WERI-Rb-1 (cell line): ENCODE data around the gene HOXA11.

Experiments
- DNase-seq: peaks from one replicate; pipeline ENCODE4 v3.0.0-alpha.2; 2020
- H3K27ac ChIP-seq: fragments of 250-450 bp; sonication (Bioruptor Pico); 2 replicates; pipeline ENCODE4 v1.5.1; 2020; ENCODE audit warnings: mild to moderate bottlenecking, moderate library complexity
- H3K27me3 ChIP-seq: fragments of 250-450 bp; sonication (Bioruptor Pico); 2 replicates; pipeline ENCODE4 v1.5.1; 2021; ENCODE audit warnings: mild to moderate bottlenecking, low read depth, moderate library complexity; ENCODE audit not compliant: insufficient read depth, severe bottlenecking
- H3K36me3 ChIP-seq: fragments of 250-450 bp; sonication (Bioruptor Pico); 2 replicates; pipeline ENCODE4 v1.5.1; 2020; ENCODE audit warnings: mild to moderate bottlenecking, moderate library complexity
- H3K4me3 ChIP-seq: 2 replicates; pipeline ENCODE4 v1.5.1; 2011; ENCODE audit warnings: low read depth, mild to moderate bottlenecking, control low read depth, low read length
- H3K9me3 ChIP-seq: fragments of 250-450 bp; sonication (Bioruptor Pico); 2 replicates; pipeline ENCODE4 v1.5.1; 2021; ENCODE audit warnings: mild to moderate bottlenecking, moderate library complexity; ENCODE audit not compliant: severe bottlenecking
- TF ChIP-seq, protein P1 (sequence below): IDR thresholded peaks from 2 replicates; pipeline ENCODE4 v1.5.1; 2011; ENCODE audit warnings: low read depth, mild to moderate bottlenecking, control low read depth, inconsistent platforms, low read length

The HOXA11 gene

DNA sequence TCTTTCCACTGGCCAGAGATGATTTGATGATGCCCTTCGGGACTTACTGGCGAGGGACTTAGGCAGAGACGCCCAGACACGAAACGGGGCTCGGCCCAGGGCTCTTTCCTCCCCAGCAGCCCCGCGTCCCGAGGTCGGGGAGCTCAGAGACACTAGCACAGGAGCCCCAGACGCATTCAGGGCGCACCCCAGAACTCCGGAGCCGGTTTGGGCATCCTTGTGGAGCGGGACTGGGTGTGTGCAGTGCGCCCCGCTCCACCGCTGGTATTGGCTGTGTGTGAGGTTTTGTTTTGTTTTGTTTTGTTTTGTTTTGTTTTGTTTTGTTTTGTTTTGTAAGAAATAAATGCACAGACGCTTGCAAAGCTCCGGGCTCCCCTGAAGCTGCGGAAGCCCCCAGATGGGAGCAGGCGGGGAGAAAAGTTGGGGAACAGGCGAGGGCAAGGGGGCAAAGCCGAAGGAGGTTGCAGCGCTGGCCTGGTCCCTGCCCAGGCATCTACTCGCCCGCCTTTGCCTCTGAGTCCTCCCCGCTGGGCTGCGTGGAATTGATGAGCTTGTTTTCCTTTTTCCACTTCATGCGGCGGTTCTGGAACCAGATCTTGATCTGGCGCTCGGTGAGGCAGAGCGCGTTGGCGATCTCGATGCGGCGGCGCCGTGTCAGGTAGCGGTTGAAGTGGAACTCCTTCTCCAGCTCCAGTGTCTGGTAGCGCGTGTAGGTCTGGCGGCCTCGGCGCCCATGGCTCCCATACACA, 39.7 kb downstream of the HOXA11 start:
- DNase-seq, result no peak
- peaks cover 48% of the 10 kb centered on the region for H3K27me3 ChIP-seq

DNA sequence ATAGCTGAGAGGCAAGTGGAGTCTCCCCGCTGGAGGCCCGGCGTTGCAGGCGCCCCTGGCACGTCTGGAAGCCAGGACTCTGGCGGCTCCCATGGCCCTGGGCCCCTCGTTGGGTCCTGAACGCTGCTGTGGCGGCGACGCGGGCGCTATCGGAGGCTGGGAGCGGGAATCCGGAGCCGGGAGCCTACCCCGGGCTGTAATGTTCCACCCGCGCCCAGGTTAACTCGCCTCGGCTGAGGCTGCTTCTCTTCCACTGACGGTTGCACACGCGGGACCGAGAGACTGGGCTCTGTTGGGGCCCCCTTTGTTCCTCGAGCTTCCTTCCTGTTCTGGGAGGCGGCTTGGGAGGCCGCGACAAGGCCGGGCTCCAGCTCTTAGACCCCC, 40.3 kb downstream of the HOXA11 start:
- no peaks in the 10 kb centered on the region for H3K36me3 ChIP-seq
- no peak for DNase-seq
- peaks cover 48% of the 10 kb centered on the region for H3K27me3 ChIP-seq
- TF ChIP-seq, protein P1, sequence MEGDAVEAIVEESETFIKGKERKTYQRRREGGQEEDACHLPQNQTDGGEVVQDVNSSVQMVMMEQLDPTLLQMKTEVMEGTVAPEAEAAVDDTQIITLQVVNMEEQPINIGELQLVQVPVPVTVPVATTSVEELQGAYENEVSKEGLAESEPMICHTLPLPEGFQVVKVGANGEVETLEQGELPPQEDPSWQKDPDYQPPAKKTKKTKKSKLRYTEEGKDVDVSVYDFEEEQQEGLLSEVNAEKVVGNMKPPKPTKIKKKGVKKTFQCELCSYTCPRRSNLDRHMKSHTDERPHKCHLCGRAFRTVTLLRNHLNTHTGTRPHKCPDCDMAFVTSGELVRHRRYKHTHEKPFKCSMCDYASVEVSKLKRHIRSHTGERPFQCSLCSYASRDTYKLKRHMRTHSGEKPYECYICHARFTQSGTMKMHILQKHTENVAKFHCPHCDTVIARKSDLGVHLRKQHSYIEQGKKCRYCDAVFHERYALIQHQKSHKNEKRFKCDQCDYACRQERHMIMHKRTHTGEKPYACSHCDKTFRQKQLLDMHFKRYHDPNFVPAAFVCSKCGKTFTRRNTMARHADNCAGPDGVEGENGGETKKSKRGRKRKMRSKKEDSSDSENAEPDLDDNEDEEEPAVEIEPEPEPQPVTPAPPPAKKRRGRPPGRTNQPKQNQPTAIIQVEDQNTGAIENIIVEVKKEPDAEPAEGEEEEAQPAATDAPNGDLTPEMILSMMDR, result no peak
- H3K4me3 ChIP-seq, result no peak overlapping the region
- H3K9me3 ChIP-seq, result no peaks in the 10 kb centered on the region
- H3K27ac ChIP-seq, result no peak overlapping the region

More for the DNA sequence above, 39.7 kb downstream of the HOXA11 start:
- TF ChIP-seq, protein P1, result no peak
- no peaks in the 10 kb centered on the region for H3K36me3 ChIP-seq
- no peaks in the 10 kb centered on the region for H3K9me3 ChIP-seq
- H3K27ac ChIP-seq, result no peak overlapping the region
- no peak overlapping the region for H3K4me3 ChIP-seq

DNA sequence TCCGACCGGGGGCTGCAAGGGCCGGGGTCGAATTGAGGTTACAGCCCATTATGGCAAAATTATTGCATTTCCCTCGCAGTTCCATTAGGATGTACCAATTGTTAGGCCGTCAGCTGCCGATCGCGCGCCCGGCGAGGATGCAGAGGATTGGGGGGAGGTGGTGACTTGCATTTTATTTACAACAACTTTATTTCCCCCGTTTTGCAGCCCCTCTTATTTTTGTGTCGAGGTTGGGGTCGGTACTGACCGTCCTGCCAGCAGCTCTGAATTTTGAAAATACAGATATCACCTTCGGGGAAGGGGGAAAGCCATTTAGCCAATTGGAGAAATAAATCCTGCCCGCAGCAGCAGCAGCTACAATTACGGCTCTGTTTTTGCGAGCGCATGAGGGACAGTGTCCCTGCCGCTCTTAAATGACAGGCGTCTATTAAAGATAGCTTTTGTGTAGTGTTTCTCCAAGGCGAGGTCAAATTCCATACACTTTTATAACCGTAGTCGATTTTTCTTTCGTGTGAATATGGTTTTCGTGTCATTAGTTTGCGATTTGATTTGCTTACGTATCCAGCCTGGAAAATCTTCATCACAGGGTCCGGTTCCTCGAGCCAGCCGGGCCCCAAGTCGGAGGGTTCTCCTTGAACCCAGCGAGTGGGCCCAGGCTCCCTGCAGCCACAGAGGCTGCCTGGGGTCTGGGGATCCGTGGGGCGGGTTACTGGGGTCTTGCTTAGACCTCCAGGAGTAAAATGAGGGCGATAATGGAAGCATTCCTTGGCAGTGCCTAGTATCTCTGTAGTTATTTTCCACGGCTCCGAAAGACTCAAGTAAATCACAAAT, 40.9 kb downstream of the HOXA11 start:
- peaks cover 49% of the 10 kb centered on the region for H3K27me3 ChIP-seq
- H3K4me3 ChIP-seq, result peak overlapping the region; percentile 56
- DNase-seq, result no peak
- H3K36me3 ChIP-seq, result no peaks in the 10 kb centered on the region
- TF ChIP-seq, protein P1, result no peak
- H3K27ac ChIP-seq, result no peak overlapping the region
- no peaks in the 10 kb centered on the region for H3K9me3 ChIP-seq

DNA sequence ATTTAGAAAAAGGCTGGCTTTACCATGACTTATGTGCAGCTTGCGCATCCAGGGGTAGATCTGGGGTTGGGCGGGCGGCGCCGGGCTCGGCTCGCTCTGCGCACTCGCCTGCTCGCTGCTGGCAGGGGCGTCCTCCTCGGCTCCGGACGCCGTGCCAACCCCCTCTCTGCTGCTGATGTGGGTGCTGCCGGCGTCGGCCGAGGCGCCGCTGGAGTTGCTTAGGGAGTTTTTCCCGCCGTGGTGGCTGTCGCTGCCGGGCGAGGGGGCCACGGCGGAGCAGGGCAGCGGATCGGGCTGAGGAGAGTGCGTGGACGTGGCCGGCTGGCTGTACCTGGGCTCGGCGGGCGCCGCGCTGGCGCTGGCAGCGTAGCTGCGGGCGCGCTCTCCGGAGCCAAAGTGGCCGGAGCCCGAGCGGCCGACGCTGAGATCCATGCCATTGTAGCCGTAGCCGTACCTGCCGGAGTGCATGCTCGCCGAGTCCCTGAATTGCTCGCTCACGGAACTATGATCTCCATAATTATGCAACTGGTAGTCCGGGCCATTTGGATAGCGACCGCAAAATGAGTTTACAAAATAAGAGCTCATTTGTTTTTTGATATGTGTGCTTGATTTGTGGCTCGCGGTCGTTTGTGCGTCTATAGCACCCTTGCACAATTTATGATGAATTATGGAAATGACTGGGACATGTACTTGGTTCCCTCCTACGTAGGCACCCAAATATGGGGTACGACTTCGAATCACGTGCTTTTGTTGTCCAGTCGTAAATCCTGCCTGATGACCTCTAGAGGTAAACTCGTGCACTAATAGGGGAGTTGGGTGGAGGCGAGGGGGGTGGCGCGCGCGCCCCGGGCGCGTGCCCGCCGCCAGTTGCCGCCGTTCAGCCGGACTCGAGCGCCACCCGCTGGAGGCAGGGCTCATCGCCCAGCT, 41.7 kb downstream of the HOXA11 start, which contains the start of gene HOXA5:
Gene HOXA5, minus strand, starts transcription at position 659 of the 927 bp plus-strand sequence. Its CDS starts 74 bp downstream, at position 585.
- Histone ChIP-seq H3K4me3 (peak within 1 kb of the TSS; percentile 56), H3K27ac (no peak within 1 kb of the TSS), H3K27me3 (peaks cover 52% of the 10 kb centered on the region), H3K9me3 (no peaks in the 10 kb centered on the region), H3K36me3 (no peaks in the 10 kb centered on the region)
- peak; percentile 78 for DNase-seq
- TF ChIP-seq, protein P1, result peak; percentile 91

DNA sequence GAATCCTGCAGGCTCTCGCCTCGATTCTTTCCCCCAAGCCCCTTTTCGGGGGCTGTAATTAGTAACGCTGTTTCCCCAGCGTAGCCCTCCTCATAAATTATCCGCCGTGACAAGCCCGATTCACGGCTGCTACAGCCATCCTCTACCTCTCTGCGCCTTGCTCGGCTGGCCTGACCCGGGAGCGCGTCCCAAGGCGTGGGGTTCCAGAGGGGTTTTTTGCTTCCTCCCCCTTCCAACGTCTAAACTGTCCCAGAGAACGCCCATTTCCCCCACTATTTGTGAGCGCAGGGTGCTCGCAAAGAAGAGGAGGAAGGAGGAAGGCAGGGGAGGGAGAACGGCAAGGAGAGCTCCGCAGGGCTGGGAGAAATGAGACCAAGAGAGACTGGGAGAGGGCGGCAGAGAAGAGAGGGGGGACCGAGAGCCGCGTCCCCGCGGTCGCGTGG, 42.4 kb downstream of the HOXA11 start:
- TF ChIP-seq, protein P1, result no peak
- Histone ChIP-seq H3K36me3 (no peaks in the 10 kb centered on the region), H3K27me3 (peaks cover 51% of the 10 kb centered on the region), H3K4me3 (peak overlapping the region; percentile 56), H3K27ac (no peak overlapping the region), H3K9me3 (no peaks in the 10 kb centered on the region)
- DNase-seq, result no peak
